IMR-90 (cell line): ENCODE measurements around the gene ENTPD3. TPM values are rescaled to one million over a fixed set of nuclear protein-coding genes. Genes with fewer than 3 reads are reported as not detected.

ENCODE experiments used
- ATAC-seq: fragments of 200-7000 bp; cut with Tn5 transposase; 2 replicates; pipeline ENCODE4 v1.9.1; 2020; ENCODE audit warnings: low read depth, mild to moderate bottlenecking, moderate library complexity
- BruUV-seq: library from RNA; stranded (reverse); fragments of 400-500 nt; replicated peaks from 2 replicates; lab custom pipeline; 2021; lab: Mats Ljungman, UMichigan
- CTCF ChIA-PET: fragments of 300-600 bp; formaldehyde crosslinking; extraction: SDS; loops from one replicate; lab custom pipeline; 2021; ENCODE audit warnings: antibody characterized with exemption; lab: Yijun Ruan, JAX
- POLR2A ChIA-PET: fragments of 300-600 bp; sonication (Branson Sonifier 250); formaldehyde crosslinking; loops from one replicate; lab custom pipeline; 2022; ENCODE audit warnings: antibody characterized with exemption; ENCODE audit not compliant: unreplicated experiment; lab: Charles Lee
- DNase-seq: peaks from one replicate; pipeline ENCODE4 v3.0.0; 2013
- H2AFZ ChIP-seq: replicated peaks from 2 replicates; pipeline ENCODE3; 2013; ENCODE audit warnings: low read length, mild to moderate bottlenecking; ENCODE audit not compliant: poor library complexity
- H2AK5ac ChIP-seq: 2 replicates; pipeline ENCODE4 v1.6.1; 2013; ENCODE audit warnings: low read depth, low read length, inconsistent platforms
- H2AK9ac ChIP-seq: replicated peaks from 2 replicates; pipeline ENCODE3; 2013; ENCODE audit warnings: mild to moderate bottlenecking, low read depth, low read length, moderate library complexity; ENCODE audit not compliant: poor library complexity
- H2BK120ac ChIP-seq: 2 replicates; pipeline ENCODE4 v1.6.1; 2013; ENCODE audit warnings: low read depth, low read length, inconsistent platforms
- H2BK15ac ChIP-seq: 3 replicates; pipeline ENCODE4 v1.6.1; 2013; ENCODE audit warnings: low read depth, low read length, inconsistent platforms
- H2BK20ac ChIP-seq: 2 replicates; pipeline ENCODE4 v1.6.1; 2013; ENCODE audit warnings: low read depth, mild to moderate bottlenecking, inconsistent platforms, low read length, moderate library complexity
- H2BK5ac ChIP-seq: 2 replicates; pipeline ENCODE4 v1.6.1; 2013; ENCODE audit warnings: mild to moderate bottlenecking, low read depth, low read length, inconsistent platforms; ENCODE audit not compliant: poor library complexity, severe bottlenecking
- H3K14ac ChIP-seq: replicated peaks from 2 replicates; pipeline ENCODE4 v1.6.1; 2013; ENCODE audit warnings: low read depth, low read length, inconsistent platforms
- H3K18ac ChIP-seq: 2 replicates; pipeline ENCODE4 v1.6.1; 2013; ENCODE audit warnings: low read depth, low read length, control low read depth
- H3K23ac ChIP-seq: 2 replicates; pipeline ENCODE4 v1.6.1; 2013; ENCODE audit warnings: low read depth, low read length, inconsistent platforms
- H3K27ac ChIP-seq: 2 replicates; pipeline ENCODE4 v1.5.1; 2013; ENCODE audit warnings: mild to moderate bottlenecking, control low read depth, low read length; ENCODE audit not compliant: insufficient read depth
- H3K27me3 ChIP-seq: 2 replicates; pipeline ENCODE4 v1.6.1; 2013; ENCODE audit warnings: low read length; ENCODE audit not compliant: control insufficient read depth, insufficient read depth
- H3K36me3 ChIP-seq: 2 replicates; pipeline ENCODE4 v1.6.1; 2013; ENCODE audit warnings: low read length, mixed read lengths; ENCODE audit not compliant: control insufficient read depth, insufficient read depth
- H3K4ac ChIP-seq: 2 replicates; pipeline ENCODE4 v1.6.1; 2013; ENCODE audit warnings: low read depth, low read length, inconsistent platforms
- H3K4me1 ChIP-seq: 2 replicates; pipeline ENCODE4 v1.6.1; 2013; ENCODE audit warnings: low read length, mixed read lengths; ENCODE audit not compliant: control insufficient read depth, insufficient read depth
- H3K4me2 ChIP-seq: 2 replicates; pipeline ENCODE4 v1.6.1; 2013; ENCODE audit warnings: low read depth, mild to moderate bottlenecking, control low read depth, low read length, moderate library complexity
- H3K4me3 ChIP-seq: 2 replicates; pipeline ENCODE4 v1.5.1; 2013; ENCODE audit warnings: low read depth, mild to moderate bottlenecking, control low read depth, low read length, moderate library complexity; ENCODE audit not compliant: insufficient read depth
- H3K56ac ChIP-seq: 2 replicates; pipeline ENCODE4 v1.6.1; 2013; ENCODE audit warnings: low read length, inconsistent platforms; ENCODE audit not compliant: insufficient read depth; ENCODE audit errors: extremely low read depth
- H3K79me1 ChIP-seq, 2 experiments: 2 replicates each; pipeline ENCODE4 v1.6.1; 2013; ENCODE audit warnings: low read length in 2 of 2, inconsistent platforms in 1 of 2, low read depth in 1 of 2
- H3K9ac ChIP-seq: 2 replicates; pipeline ENCODE4 v1.6.1; 2013; ENCODE audit warnings: low read depth, low read length, control low read depth
- H3K9me1 ChIP-seq: 2 replicates; pipeline ENCODE4 v1.6.1; 2013; ENCODE audit warnings: low read length, inconsistent platforms; ENCODE audit not compliant: insufficient read depth
- H3K9me3 ChIP-seq: 2 replicates; pipeline ENCODE4 v1.6.1; 2013; ENCODE audit warnings: low read length; ENCODE audit not compliant: control insufficient read depth, insufficient read depth
- H4K20me1 ChIP-seq: 2 replicates; pipeline ENCODE4 v1.6.1; 2013; ENCODE audit warnings: low read length, inconsistent platforms; ENCODE audit not compliant: insufficient read depth
- H4K5ac ChIP-seq: 2 replicates; pipeline ENCODE4 v1.6.1; 2013; ENCODE audit warnings: mild to moderate bottlenecking, low read depth, low read length, control low read depth
- H4K8ac ChIP-seq, 2 experiments: 2 replicates each; pipeline ENCODE4 v1.6.1; 2013; ENCODE audit warnings: low read depth in 2 of 2, low read length in 2 of 2, control low read depth in 1 of 2, inconsistent platforms in 1 of 2
- H4K91ac ChIP-seq: 2 replicates; pipeline ENCODE4 v1.6.1; 2013; ENCODE audit warnings: low read depth, low read length, inconsistent platforms; ENCODE audit not compliant: insufficient read depth
- BHLHE40 ChIP-seq: fragments of 150-350 bp; IDR thresholded peaks from 2 replicates; pipeline ENCODE4 v1.6.1; 2016; ENCODE audit warnings: mild to moderate bottlenecking, low read depth, low read length
- CEBPB ChIP-seq: IDR thresholded peaks from 2 replicates; pipeline ENCODE4 v1.6.1; 2012; ENCODE audit warnings: low read depth, low read length, improper control_type of control experiment
- CTCF ChIP-seq: conservative IDR thresholded peaks from 2 replicates; pipeline ENCODE4 v1.5.1; 2012; ENCODE audit warnings: mild to moderate bottlenecking, low read depth, low read length, improper control_type of control experiment
- ELK1 ChIP-seq: fragments of 150-350 bp; IDR thresholded peaks from 2 replicates; pipeline ENCODE4 v1.6.1; 2016; ENCODE audit warnings: low read depth, mild to moderate bottlenecking, low read length, moderate library complexity, borderline replicate concordance
- FOS ChIP-seq: fragments of 150-350 bp; IDR thresholded peaks from 2 replicates; pipeline ENCODE4 v1.6.1; 2016; ENCODE audit warnings: low read depth, low read length
- MAZ ChIP-seq: IDR thresholded peaks from 2 replicates; pipeline ENCODE4 v1.6.1; 2012; ENCODE audit warnings: low read depth, mild to moderate bottlenecking, low read length, improper control_type of control experiment, moderate library complexity, borderline replicate concordance
- POLR2A ChIP-seq: IDR thresholded peaks from 2 replicates; pipeline ENCODE4 v1.6.1; 2012; ENCODE audit warnings: mild to moderate bottlenecking, low read depth, low read length
- RAD21 ChIP-seq: IDR thresholded peaks from 2 replicates; pipeline ENCODE4 v1.6.1; 2012; ENCODE audit warnings: low read length, improper control_type of control experiment
- RCOR1 ChIP-seq: IDR thresholded peaks from 2 replicates; pipeline ENCODE4 v1.6.1; 2012; ENCODE audit warnings: mild to moderate bottlenecking, low read length, improper control_type of control experiment; ENCODE audit not compliant: insufficient replicate concordance
- SMC3 ChIP-seq: fragments of 150-350 bp; IDR thresholded peaks from 2 replicates; pipeline ENCODE4 v1.6.1; 2016; ENCODE audit warnings: low read depth, mild to moderate bottlenecking, antibody characterized with exemption, low read length, moderate library complexity
- WGBS, 2 experiments: methylation state at CpG; one replicate each; pipeline versions ENCODE4 v1.1.5 to v1.1.7; 2013; ENCODE audit warnings: missing lambda C conversion rate in 2 of 2; ENCODE audit not compliant: insufficient read length in 1 of 2; ENCODE audit errors: extremely low coverage in 2 of 2; 5-methylcytosine and 5-hydroxymethylcytosine counted together
- dilution Hi-C: fragments of 300-500 bp; cut with HindIII; formaldehyde crosslinking; loops from one replicate; pipeline ENCODE4 v1.14.3; 2018; ENCODE audit warnings: low sequenced_read_pairs; ENCODE audit not compliant: unreplicated experiment
- in situ Hi-C: fragments of 300-500 bp; cut with MboI; formaldehyde crosslinking; loops from 3 replicates; pipeline ENCODE4 v1.14.3; 2019; ENCODE audit warnings: low sequenced_read_pairs, inconsistent platforms, mixed read lengths
- intact Hi-C: fragments of 100-400 bp; cut with micrococcal nuclease; formaldehyde crosslinking; loops from 2 replicates; pipeline ENCODE4 v1.10.0; 2022
- polyA plus RNA-seq, 3 experiments: library from polyadenylated mRNA; depleted of rRNA; stranded (reverse); fragments of >200 nt; gene quantifications; 2 replicates each; pipeline ENCODE4 v1.2.3, GENCODE V29; 2012; ENCODE audit warnings: low replicate concordance in 1 of 3
- total RNA-seq: library from RNA; depleted of rRNA; stranded (reverse); fragments of >200 nt; gene quantifications from 2 replicates; pipeline ENCODE4 v1.2.3, GENCODE V29; 2012

Gene ENTPD3
- total and polyA plus RNA-seq, 2 of the 4 experiments (the other 2 are of a cell fraction), result not detected

GRCh38 chr3:40379674-40380306, 7.2 kb upstream of the ENTPD3 start:
- Histone ChIP-seq H4K91ac (no peak overlapping the region), H3K4ac (no peak overlapping the region), H2AK5ac (no peak overlapping the region), H4K20me1 (no peaks in the 10 kb centered on the region), H3K14ac (no peak overlapping the region), H2AFZ (no peak overlapping the region), H3K4me3 (no peak overlapping the region), H3K79me1 (no peaks in the 10 kb centered on the region), H2BK15ac (no peak overlapping the region), H2AK9ac (no peak overlapping the region), H3K9ac (no peak overlapping the region), H2BK120ac (no peak overlapping the region), H3K18ac (no peak overlapping the region), H3K56ac (no peak overlapping the region), H3K9me1 (no peaks in the 10 kb centered on the region), H4K8ac (no peak overlapping the region), H3K27ac (no peak overlapping the region), H2BK5ac (no peak overlapping the region), H3K4me2 (no peak overlapping the region), H3K9me3 (no peaks in the 10 kb centered on the region), H3K27me3 (no peaks in the 10 kb centered on the region), H3K36me3 (no peaks in the 10 kb centered on the region), H3K4me1 (no peaks in the 10 kb centered on the region), H2BK20ac (no peak overlapping the region), H3K23ac (no peak overlapping the region), H4K5ac (no peak overlapping the region)
- ATAC-seq (no peak), DNase-seq (no peak)
- POLR2A ChIA-PET, result no interaction called here
- in situ Hi-C loops, result no loop called here
- CTCF ChIA-PET, result no interaction called here
- no peak for TF ChIP-seq RAD21
- TF ChIP-seq ELK1, result no peak
- TF ChIP-seq BHLHE40, result no peak
- TF ChIP-seq FOS, result no peak
- TF ChIP-seq SMC3, result no peak
- no peak for TF ChIP-seq CTCF
- TF ChIP-seq RCOR1, result no peak
- TF ChIP-seq POLR2A, result no peak
- TF ChIP-seq CEBPB, result no peak
- no peak for TF ChIP-seq MAZ
- dilution Hi-C loops, result no loop called here
- WGBS, 2 experiments, result 73% methylated on average over 3 of the region's 4 CpGs; no CpG with 5 or more reads in 1 of the 2 experiments
- intact Hi-C loops, result no loop called here
- no TSS peak for BruUV-seq
